HAP-1 (cell line): ENCODE data around the gene CHCHD3.

Experiments used
- DNase-seq, 2 experiments: peaks; one replicate each; pipeline ENCODE4 v3.0.0-alpha.2; 2016 to 2020; ENCODE audit warnings: low spot score in 2 of 2
- H3K27me3 ChIP-seq: fragments of 250-450 bp; sonication (Bioruptor Pico); 2 replicates; pipeline ENCODE4 v1.5.1; 2020; ENCODE audit warnings: low read depth, mild to moderate bottlenecking, moderate library complexity
- H3K36me3 ChIP-seq: fragments of 250-450 bp; sonication (Bioruptor Pico); replicated peaks from 2 replicates; pipeline ENCODE4 v1.5.1; 2020; ENCODE audit warnings: mild to moderate bottlenecking
- H3K4me1 ChIP-seq: fragments of 250-450 bp; sonication (Bioruptor Pico); 2 replicates; pipeline ENCODE4 v1.5.1; 2020; ENCODE audit warnings: mild to moderate bottlenecking
- H3K4me3 ChIP-seq: fragments of 250-450 bp; sonication (Bioruptor Pico); 2 replicates; pipeline ENCODE4 v1.5.1; 2020; ENCODE audit warnings: mild to moderate bottlenecking, moderate library complexity
- H3K9me3 ChIP-seq: fragments of 250-450 bp; sonication (Bioruptor Pico); 2 replicates; pipeline ENCODE4 v1.5.1; 2020; ENCODE audit warnings: mild to moderate bottlenecking, moderate library complexity
- in situ Hi-C: fragments of 300-500 bp; cut with MboI; formaldehyde crosslinking; loops from 3 replicates; pipeline ENCODE4 v1.14.3; 2020; ENCODE audit warnings: low sequenced_read_pairs, inconsistent platforms, mixed read lengths

The CHCHD3 gene

GRCh38 chr7:133024596-133024995, 57.3 kb downstream of the CHCHD3 start:
- no peak for DNase-seq
- H3K4me3 ChIP-seq, result no peak overlapping the region
- in situ Hi-C loops, result no loop called here

GRCh38 chr7:133023370-133024071, 58.4 kb downstream of the CHCHD3 start:
- H3K36me3 ChIP-seq, result no peaks in the 10 kb centered on the region
- H3K27me3 ChIP-seq, result no peaks in the 10 kb centered on the region
- in situ Hi-C loops, result no loop called here
- no peak for DNase-seq
- no peak overlapping the region for H3K4me3 ChIP-seq
- no peaks in the 10 kb centered on the region for H3K4me1 ChIP-seq
- no peaks in the 10 kb centered on the region for H3K9me3 ChIP-seq

More at GRCh38 chr7:133024596-133024995, 57.3 kb downstream of the CHCHD3 start:
- Histone ChIP-seq H3K27me3 (no peaks in the 10 kb centered on the region), H3K4me1 (no peaks in the 10 kb centered on the region), H3K36me3 (no peaks in the 10 kb centered on the region), H3K9me3 (no peaks in the 10 kb centered on the region)

- DNase-seq, result no peak
- no peaks in the 10 kb centered on the region for H3K27me3 ChIP-seq
- no peaks in the 10 kb centered on the region for H3K36me3 ChIP-seq
- H3K4me1 ChIP-seq, result no peaks in the 10 kb centered on the region; the same call in 1 of the 2 replicates
- no peak overlapping the region for H3K4me3 ChIP-seq
- in situ Hi-C loops, result no loop called here
- no peaks in the 10 kb centered on the region for H3K9me3 ChIP-seq
Observed at GRCh38 chr7:133022661-133023060, 59.2 kb downstream of the CHCHD3 start.

GRCh38 chr7:133021196-133021595, 60.7 kb downstream of the CHCHD3 start:
- peaks cover 12% of the 10 kb centered on the region for H3K4me1 ChIP-seq
- no peaks in the 10 kb centered on the region for H3K27me3 ChIP-seq
- no peaks in the 10 kb centered on the region for H3K36me3 ChIP-seq
- in situ Hi-C loops, result no loop called here
- no peaks in the 10 kb centered on the region for H3K9me3 ChIP-seq
- H3K4me3 ChIP-seq, result no peak overlapping the region
- DNase-seq, result no peak

DNA sequence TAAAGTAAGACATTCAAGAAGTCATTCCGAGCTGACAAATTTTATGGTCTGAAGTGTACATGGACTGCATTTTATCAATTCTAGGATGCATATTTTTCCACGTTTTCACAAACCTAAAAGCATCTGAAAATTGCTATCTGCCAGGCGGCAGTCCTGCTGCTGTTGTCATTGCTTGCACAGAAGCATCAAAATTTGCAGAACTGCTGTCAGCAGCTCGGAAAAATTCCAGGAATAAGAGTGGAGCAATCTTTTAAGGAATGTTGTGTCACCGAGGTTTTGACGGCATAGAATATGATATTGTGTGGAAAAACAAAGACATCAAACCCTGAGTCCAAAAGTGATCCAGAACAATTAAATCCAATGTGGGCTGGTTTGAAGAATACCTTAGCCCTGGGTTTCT, 61.4 kb downstream of the CHCHD3 start:
- DNase-seq, result no peak
- Histone ChIP-seq H3K9me3 (no peaks in the 10 kb centered on the region), H3K4me1 (peaks cover 14% of the 10 kb centered on the region), H3K4me3 (no peak overlapping the region), H3K27me3 (no peaks in the 10 kb centered on the region), H3K36me3 (no peaks in the 10 kb centered on the region)
- in situ Hi-C loops, result no loop called here

DNA sequence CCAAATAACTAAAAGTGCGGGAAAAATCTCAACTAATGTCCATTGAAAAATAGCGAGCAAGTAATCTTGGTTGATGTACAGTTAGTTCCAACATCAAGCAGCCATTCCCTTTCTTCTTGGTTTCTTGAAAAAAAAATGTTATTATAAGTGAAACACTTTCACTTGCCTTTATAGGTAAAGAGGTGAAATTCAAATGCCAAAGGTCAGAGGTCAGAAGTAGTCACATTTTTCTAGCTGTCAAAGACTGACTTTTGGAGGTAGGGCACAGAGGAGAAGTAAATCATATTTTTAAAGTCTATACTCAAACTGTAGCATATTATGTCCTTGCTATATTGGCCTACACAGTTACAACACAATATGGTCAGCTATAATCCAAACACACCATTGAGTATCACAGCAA, 62.3 kb downstream of the CHCHD3 start:
- Histone ChIP-seq H3K4me1 (peaks cover 14% of the 10 kb centered on the region), H3K4me3 (no peak overlapping the region), H3K27me3 (no peaks in the 10 kb centered on the region), H3K36me3 (no peaks in the 10 kb centered on the region), H3K9me3 (no peaks in the 10 kb centered on the region)
- no peak for DNase-seq
- in situ Hi-C loops, result no loop called here

- Histone ChIP-seq H3K9me3 (no peaks in the 10 kb centered on the region), H3K27me3 (no peaks in the 10 kb centered on the region), H3K4me1 (peaks cover 14% of the 10 kb centered on the region), H3K36me3 (no peaks in the 10 kb centered on the region), H3K4me3 (no peak overlapping the region)
- DNase-seq, result peak in 1 of 2 experiments; percentile 9
- in situ Hi-C loops, result no loop called here
Observed at GRCh38 chr7:133016604-133017003, 65.3 kb downstream of the CHCHD3 start.

DNA sequence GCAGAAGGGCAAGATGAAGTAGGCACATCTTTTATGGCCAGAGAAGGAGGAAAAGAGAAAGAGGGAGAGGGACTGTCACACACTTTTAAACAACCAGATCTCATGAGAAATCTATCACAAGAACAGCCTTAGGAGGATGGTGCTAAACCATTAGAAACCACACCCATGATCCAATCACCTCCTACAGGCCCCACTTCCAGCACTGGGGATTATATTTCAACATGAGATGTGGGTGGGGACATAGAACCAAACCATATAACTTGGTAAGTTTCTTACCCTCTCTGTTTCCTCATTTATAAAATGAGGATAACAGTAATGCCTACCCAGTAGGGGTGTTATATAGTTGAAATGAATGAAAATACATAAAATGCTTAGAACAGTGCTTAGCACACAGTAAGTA, 66.0 kb downstream of the CHCHD3 start:
- DNase-seq, result no peak
- in situ Hi-C loops, result no loop called here
- no peak overlapping the region for H3K4me3 ChIP-seq
- peaks cover 14% of the 10 kb centered on the region for H3K4me1 ChIP-seq
- no peaks in the 10 kb centered on the region for H3K27me3 ChIP-seq
- no peaks in the 10 kb centered on the region for H3K36me3 ChIP-seq
- H3K9me3 ChIP-seq, result no peaks in the 10 kb centered on the region

DNA sequence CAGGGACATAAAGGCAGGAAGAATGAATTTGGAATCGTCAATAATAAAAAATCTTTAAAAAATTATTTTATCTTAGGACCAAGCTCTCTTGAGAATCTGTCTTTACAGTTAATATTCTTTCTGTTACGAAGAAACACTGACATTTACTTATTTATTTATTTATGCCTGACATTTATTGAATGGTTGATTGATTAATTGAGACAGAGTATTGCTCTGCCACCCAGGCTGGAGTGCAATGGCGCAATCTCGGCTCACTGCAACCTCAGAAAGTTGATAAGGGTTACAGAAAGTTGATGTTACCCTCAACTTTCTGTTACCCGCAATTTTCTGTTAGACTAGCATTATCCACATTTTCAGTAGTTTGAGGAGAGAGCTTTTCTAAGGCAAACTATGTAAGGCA, 70.1 kb downstream of the CHCHD3 start:
- no peaks in the 10 kb centered on the region for H3K9me3 ChIP-seq
- H3K4me1 ChIP-seq, result peaks cover 7% of the 10 kb centered on the region
- H3K4me3 ChIP-seq, result no peak overlapping the region
- no peak for DNase-seq
- H3K27me3 ChIP-seq, result no peaks in the 10 kb centered on the region
- no peaks in the 10 kb centered on the region for H3K36me3 ChIP-seq
- in situ Hi-C loops, result no loop called here

DNA sequence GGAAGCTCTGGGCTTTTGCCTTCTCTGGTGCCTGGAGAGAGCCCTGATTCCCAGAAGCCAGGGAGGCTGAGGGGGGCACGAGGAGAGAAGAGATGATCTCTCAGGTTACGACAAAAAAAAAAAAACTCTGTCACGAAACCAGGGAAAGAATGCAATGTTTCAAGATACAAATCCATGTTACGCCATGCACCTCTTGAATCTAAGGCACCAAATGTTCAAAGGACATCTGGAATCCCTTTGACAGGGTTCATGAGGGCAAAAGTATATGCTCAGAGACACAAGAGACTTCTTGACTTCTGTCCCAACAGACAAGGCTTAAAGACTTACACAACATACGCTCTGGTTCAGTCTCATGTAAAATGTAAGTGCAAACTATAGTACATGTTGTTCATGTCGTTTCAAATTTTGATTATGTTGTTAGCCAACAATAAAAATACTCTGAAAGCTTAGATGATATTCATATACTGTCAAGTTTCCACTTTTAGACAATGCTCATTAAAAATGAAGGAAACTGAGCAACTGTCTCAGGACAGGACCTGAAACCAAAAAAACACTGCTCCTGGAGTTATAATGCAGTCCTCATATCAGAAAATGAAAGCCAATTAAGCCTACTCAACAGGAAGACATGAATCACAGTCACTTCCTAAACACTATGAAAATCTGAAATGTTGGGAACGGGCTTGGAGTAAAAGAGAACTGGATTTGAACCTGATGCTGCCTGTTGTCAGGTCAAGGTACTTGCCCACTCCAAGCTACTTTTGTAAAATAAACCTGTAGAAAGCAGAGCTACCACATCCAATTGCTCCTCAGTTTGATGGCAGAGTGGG, 72.3 kb downstream of the CHCHD3 start:
- no peaks in the 10 kb centered on the region for H3K9me3 ChIP-seq
- no peak overlapping the region for H3K4me3 ChIP-seq
- no peaks in the 10 kb centered on the region for H3K36me3 ChIP-seq
- DNase-seq, result no peak
- H3K4me1 ChIP-seq, result no peaks in the 10 kb centered on the region
- in situ Hi-C loops, result no loop called here
- no peaks in the 10 kb centered on the region for H3K27me3 ChIP-seq

DNA sequence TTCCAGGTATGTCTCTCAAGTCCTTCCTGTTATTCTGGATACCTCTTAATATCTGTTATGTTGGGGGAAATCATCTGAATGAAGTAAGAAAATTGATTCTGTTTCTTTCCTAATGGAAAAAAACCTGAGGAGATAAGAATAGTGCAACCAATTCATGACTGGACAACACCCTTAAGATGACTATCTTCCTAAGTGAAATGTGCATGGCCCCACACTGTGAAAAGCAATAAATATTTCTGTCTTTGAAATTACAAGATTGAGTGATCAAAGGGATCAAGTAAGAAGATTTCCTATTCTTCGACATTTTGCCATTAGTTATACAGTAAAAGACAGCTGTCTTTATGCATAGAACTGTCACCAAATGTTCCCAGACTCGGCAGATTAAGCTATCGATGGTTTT, 73.9 kb downstream of the CHCHD3 start:
- in situ Hi-C loops, result no loop called here
- no peak overlapping the region for H3K4me3 ChIP-seq

GRCh38 chr7:133003052-133003910, 78.6 kb downstream of the CHCHD3 start:
- Histone ChIP-seq H3K36me3 (no peaks in the 10 kb centered on the region), H3K27me3 (no peaks in the 10 kb centered on the region), H3K9me3 (no peaks in the 10 kb centered on the region), H3K4me3 (no peak overlapping the region), H3K4me1 (peaks cover 9% of the 10 kb centered on the region)
- DNase-seq, result no peak
- in situ Hi-C loops, result no loop called here

More for the DNA sequence above, 73.9 kb downstream of the CHCHD3 start:
- Histone ChIP-seq H3K9me3 (no peaks in the 10 kb centered on the region), H3K4me1 (no peaks in the 10 kb centered on the region), H3K27me3 (no peaks in the 10 kb centered on the region), H3K36me3 (no peaks in the 10 kb centered on the region)
- DNase-seq, result no peak

DNA sequence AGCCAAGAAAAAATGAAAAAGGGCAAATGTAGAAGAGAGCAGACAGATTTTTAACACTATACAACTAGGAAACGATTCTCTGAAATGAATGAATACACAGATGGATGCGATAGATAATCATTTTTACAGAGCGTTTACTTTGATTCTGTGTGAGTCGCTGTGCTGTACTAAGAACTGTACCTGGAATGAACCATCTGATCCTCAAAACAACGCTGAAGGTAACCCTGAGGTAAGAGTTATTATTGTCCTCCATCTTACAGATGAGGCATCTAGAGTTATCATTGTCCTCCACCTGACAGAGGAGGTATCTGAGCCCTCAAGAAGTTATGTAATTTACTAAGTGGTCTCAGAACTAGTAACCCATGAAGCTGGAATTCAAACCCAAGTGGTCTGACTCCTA, 80.2 kb downstream of the CHCHD3 start:
- no peaks in the 10 kb centered on the region for H3K36me3 ChIP-seq
- no peaks in the 10 kb centered on the region for H3K27me3 ChIP-seq
- H3K9me3 ChIP-seq, result no peaks in the 10 kb centered on the region
- in situ Hi-C loops, result no loop called here
- H3K4me1 ChIP-seq, result peaks cover 11% of the 10 kb centered on the region
- no peak overlapping the region for H3K4me3 ChIP-seq
- no peak for DNase-seq

- Histone ChIP-seq H3K4me1 (peaks cover 11% of the 10 kb centered on the region), H3K4me3 (no peak overlapping the region), H3K9me3 (no peaks in the 10 kb centered on the region), H3K36me3 (no peaks in the 10 kb centered on the region), H3K27me3 (no peaks in the 10 kb centered on the region)
- DNase-seq, result no peak
- in situ Hi-C loops, result no loop called here
Observed at GRCh38 chr7:132999845-133000244, 82.0 kb downstream of the CHCHD3 start.
